Measurements from ENCODE around the gene RNF151.

GRCh38 chr16:1945559-1946391 lies 20.9 kb upstream of the RNF151 start:
- TF ChIP-seq, protein P1, sequence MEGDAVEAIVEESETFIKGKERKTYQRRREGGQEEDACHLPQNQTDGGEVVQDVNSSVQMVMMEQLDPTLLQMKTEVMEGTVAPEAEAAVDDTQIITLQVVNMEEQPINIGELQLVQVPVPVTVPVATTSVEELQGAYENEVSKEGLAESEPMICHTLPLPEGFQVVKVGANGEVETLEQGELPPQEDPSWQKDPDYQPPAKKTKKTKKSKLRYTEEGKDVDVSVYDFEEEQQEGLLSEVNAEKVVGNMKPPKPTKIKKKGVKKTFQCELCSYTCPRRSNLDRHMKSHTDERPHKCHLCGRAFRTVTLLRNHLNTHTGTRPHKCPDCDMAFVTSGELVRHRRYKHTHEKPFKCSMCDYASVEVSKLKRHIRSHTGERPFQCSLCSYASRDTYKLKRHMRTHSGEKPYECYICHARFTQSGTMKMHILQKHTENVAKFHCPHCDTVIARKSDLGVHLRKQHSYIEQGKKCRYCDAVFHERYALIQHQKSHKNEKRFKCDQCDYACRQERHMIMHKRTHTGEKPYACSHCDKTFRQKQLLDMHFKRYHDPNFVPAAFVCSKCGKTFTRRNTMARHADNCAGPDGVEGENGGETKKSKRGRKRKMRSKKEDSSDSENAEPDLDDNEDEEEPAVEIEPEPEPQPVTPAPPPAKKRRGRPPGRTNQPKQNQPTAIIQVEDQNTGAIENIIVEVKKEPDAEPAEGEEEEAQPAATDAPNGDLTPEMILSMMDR (IDR thresholded peaks at IDR 0.05) = no peak
- TF ChIP-seq POLR2A (IDR thresholded peaks at IDR 0.05) = no peak

Data from heart left ventricle (tissue), 13 donors.